C4-2B (cell line): ENCODE measurements around the gene POU2F1.

Source experiments
- CTCF ChIP-seq: fragments of 450-650 bp; conservative IDR thresholded peaks from 2 replicates; pipeline ENCODE4 v1.5.1; 2017; ENCODE audit warnings: mild to moderate bottlenecking
- ZFX ChIP-seq: fragments of 450-650 bp; IDR thresholded peaks from 2 replicates; pipeline ENCODE4 v1.6.1; 2017

DNA sequence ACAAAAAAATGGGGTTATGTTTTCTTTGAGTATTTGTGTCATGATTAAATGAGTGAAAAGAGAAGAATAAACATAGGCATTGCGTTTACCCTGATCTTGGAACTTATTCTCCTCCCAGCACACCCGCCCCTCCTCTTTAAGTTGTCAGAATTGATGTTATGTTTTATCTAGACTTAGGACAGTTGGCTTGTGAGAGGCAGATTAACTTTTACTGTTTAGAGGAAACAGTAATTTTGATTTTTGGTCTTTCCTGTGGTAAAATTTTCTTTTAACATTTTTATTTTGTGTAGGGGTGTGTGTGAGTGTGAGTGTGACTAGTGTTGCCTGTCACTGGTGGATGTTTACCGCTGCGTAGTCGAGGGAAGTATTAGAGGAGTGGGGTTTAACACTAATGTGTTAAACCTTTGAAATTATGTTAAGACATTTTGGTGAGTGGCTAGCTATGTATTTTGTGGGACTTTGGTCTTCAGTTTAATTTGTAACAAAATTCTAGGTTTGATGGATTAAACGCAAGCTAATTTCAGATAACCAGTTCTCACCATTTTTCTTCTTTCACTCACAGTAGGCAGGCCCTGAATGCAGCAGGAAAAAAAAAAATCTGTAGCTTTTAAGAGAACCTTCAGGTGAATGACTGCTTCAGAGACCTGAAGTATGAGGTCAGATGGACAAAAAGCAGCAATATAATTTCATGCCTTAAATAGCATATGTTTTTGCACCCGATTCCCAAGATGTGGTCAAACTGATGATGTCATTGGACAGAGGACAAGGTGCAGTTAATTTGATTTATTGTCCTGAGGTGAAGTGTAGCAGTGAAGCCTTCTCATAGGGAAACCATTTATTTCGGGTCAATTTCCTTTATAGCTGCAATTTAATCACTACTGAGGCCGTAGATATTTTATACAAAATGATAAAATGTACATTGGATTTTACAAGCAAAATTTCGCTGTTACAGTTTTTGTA lies 2.7 kb downstream of the POU2F1 start:
- TF ChIP-seq ZFX (no peak), CTCF (no peak)
